ENCODE results near the gene AGPS.
"Not testable (repeated sequence)": the region's sequence is repeated elsewhere in the genome, so short reads cannot be mapped to it uniquely, and the experiment has no call there.

The AGPS gene

GRCh38 chr2:177548636-177549035 lies 156.1 kb downstream of the AGPS start:
- TF ChIP-seq JUND (IDR thresholded peaks at IDR 0.05; ENCODE audit: low read depth), result no peak
- peak in 1 of 2 experiments; percentile 9 for DNase-seq (ENCODE audit: low read depth in 1 of 2, low spot score in 1 of 2)
- in situ Hi-C loops (cut with HindIII; ENCODE audit: low pct_unique_long_range_greater_than_20kb, low sequenced_read_pairs), result no loop called here

GRCh38 chr2:177549171-177549570 lies 156.6 kb downstream of the AGPS start:
- DNase-seq (ENCODE audit: low read depth in 1 of 2, low spot score in 1 of 2), result no peak
- no peak for TF ChIP-seq JUND (IDR thresholded peaks at IDR 0.05; ENCODE audit: low read depth)
- in situ Hi-C loops (cut with HindIII; ENCODE audit: low pct_unique_long_range_greater_than_20kb, low sequenced_read_pairs), result no loop called here

GRCh38 chr2:177550264-177551200 lies 158.0 kb downstream of the AGPS start:
- in situ Hi-C loops (cut with HindIII; ENCODE audit: low pct_unique_long_range_greater_than_20kb, low sequenced_read_pairs), result no loop called here
- no peak for DNase-seq (ENCODE audit: low read depth in 1 of 2, low spot score in 1 of 2)
- no peak for TF ChIP-seq JUND (IDR thresholded peaks at IDR 0.05; ENCODE audit: low read depth)

- in situ Hi-C loops (cut with HindIII; ENCODE audit: low pct_unique_long_range_greater_than_20kb, low sequenced_read_pairs); DNase-seq (ENCODE audit: low read depth in 1 of 2, low spot score in 1 of 2): not testable (repeated sequence)
Observed at GRCh38 chr2:177551360-177551759, 158.8 kb downstream of the AGPS start.

- DNase-seq (ENCODE audit: low read depth in 1 of 2, low spot score in 1 of 2), result peak in 1 of 2 experiments; percentile 23
- in situ Hi-C loops (cut with HindIII; ENCODE audit: low pct_unique_long_range_greater_than_20kb, low sequenced_read_pairs), result no loop called here
Observed at GRCh38 chr2:177551989-177552421, 159.4 kb downstream of the AGPS start.

GRCh38 chr2:177552422-177553175 lies 160.0 kb downstream of the AGPS start:
- DNase-seq (ENCODE audit: low read depth in 1 of 2, low spot score in 1 of 2), result peak; percentile 69 to 83
- in situ Hi-C loops (cut with HindIII; ENCODE audit: low pct_unique_long_range_greater_than_20kb, low sequenced_read_pairs), result no loop called here
- TF ChIP-seq JUND (IDR thresholded peaks at IDR 0.05; ENCODE audit: low read depth), result no peak

More at GRCh38 chr2:177551989-177552421, 159.4 kb downstream of the AGPS start:
- no peak for TF ChIP-seq JUND (IDR thresholded peaks at IDR 0.05; ENCODE audit: low read depth)

GRCh38 chr2:177553176-177553884 lies 160.8 kb downstream of the AGPS start:
- in situ Hi-C loops (cut with HindIII; ENCODE audit: low pct_unique_long_range_greater_than_20kb, low sequenced_read_pairs), result no loop called here
- no peak for DNase-seq (ENCODE audit: low read depth in 1 of 2, low spot score in 1 of 2)
- TF ChIP-seq JUND (IDR thresholded peaks at IDR 0.05; ENCODE audit: low read depth), result no peak

- in situ Hi-C loops (cut with HindIII; ENCODE audit: low pct_unique_long_range_greater_than_20kb, low sequenced_read_pairs), result no loop called here
- no peak for DNase-seq (ENCODE audit: low read depth in 1 of 2, low spot score in 1 of 2)
Observed at GRCh38 chr2:177554365-177554764, 161.8 kb downstream of the AGPS start.

GRCh38 chr2:177556153-177556552 lies 163.6 kb downstream of the AGPS start:
- DNase-seq (ENCODE audit: low read depth in 1 of 2, low spot score in 1 of 2), result no peak
- TF ChIP-seq JUND (IDR thresholded peaks at IDR 0.05; ENCODE audit: low read depth), result no peak
- in situ Hi-C loops (cut with HindIII; ENCODE audit: low pct_unique_long_range_greater_than_20kb, low sequenced_read_pairs), result no loop called here

More at GRCh38 chr2:177554365-177554764, 161.8 kb downstream of the AGPS start:
- no peak for TF ChIP-seq JUND (IDR thresholded peaks at IDR 0.05; ENCODE audit: low read depth)

- in situ Hi-C loops (cut with HindIII; ENCODE audit: low pct_unique_long_range_greater_than_20kb, low sequenced_read_pairs), result no loop called here
- TF ChIP-seq JUND (IDR thresholded peaks at IDR 0.05; ENCODE audit: low read depth), result no peak
- no peak for DNase-seq (ENCODE audit: low read depth in 1 of 2, low spot score in 1 of 2)
Observed at GRCh38 chr2:177557794-177558193, 165.2 kb downstream of the AGPS start.

- no peak for DNase-seq (ENCODE audit: low read depth in 1 of 2, low spot score in 1 of 2)
- TF ChIP-seq JUND (IDR thresholded peaks at IDR 0.05; ENCODE audit: low read depth), result no peak
- in situ Hi-C loops (cut with HindIII; ENCODE audit: low pct_unique_long_range_greater_than_20kb, low sequenced_read_pairs), result no loop called here
Observed at GRCh38 chr2:177559638-177560037, 167.1 kb downstream of the AGPS start.

GRCh38 chr2:177568390-177568789 lies 175.8 kb downstream of the AGPS start:
- in situ Hi-C loops (cut with HindIII; ENCODE audit: low pct_unique_long_range_greater_than_20kb, low sequenced_read_pairs), result no loop called here
- no peak for DNase-seq (ENCODE audit: low read depth in 1 of 2, low spot score in 1 of 2)
- no peak for TF ChIP-seq JUND (IDR thresholded peaks at IDR 0.05; ENCODE audit: low read depth)

All from T47D (cell line).